ENCODE measurements around the gene TBC1D3K.
"Not testable (repeated sequence)": the region's sequence is repeated elsewhere in the genome, so short reads cannot be mapped to it uniquely, and the experiment has no call there.

TBC1D3K gene

GRCh38 chr17:37924115-37924514 lies at the start of gene TBC1D3K:
TSS of gene TBC1D3K (plus strand) at chr17:37924415. CDS start at chr17:37926000, 1,585 bp downstream.
- DNase-seq (ENCODE audit: low read depth), result not testable (repeated sequence)

- no peak for DNase-seq (ENCODE audit: low read depth)
Observed at GRCh38 chr17:37884516-37884915, 39.7 kb upstream of the TBC1D3K start.

- no peak for DNase-seq (ENCODE audit: low read depth)
Observed at GRCh38 chr17:37885136-37885535, 39.1 kb upstream of the TBC1D3K start.

GRCh38 chr17:37888881-37889280 lies 35.3 kb upstream of the TBC1D3K start:
- no peak for DNase-seq (ENCODE audit: low read depth)

- not testable (repeated sequence) for DNase-seq (ENCODE audit: low read depth)
Observed at GRCh38 chr17:37896961-37897360, 27.3 kb upstream of the TBC1D3K start.

Data from stimulated activated CD8-positive, alpha-beta memory T cell treated with anti-CD3 and anti-CD28 coated beads, Interleukin-12 subunit alpha, Interleukin-12 subunit beta, amount 100 ng/mL, for 1 hour (primary cell).